ENCODE measurements around the gene DUSP5. TPM values are rescaled to one million over a fixed set of nuclear protein-coding genes. Genes with fewer than 3 reads are reported as not detected.
"Not testable (repeated sequence)": the region's sequence is repeated elsewhere in the genome, so short reads cannot be mapped to it uniquely, and the experiment has no call there.

Gene DUSP5
- total RNA-seq, 1 donor from 2014 or later, result 7.1 TPM

- intact Hi-C loops (cut with micrococcal nuclease), result no loop called here
- DNase-seq (no peak), ATAC-seq (no peak)
These were observed 13.0 kb downstream of the DUSP5 start for GRCh38 chr10:110510730-110511129.

- ATAC-seq, result no peak
- intact Hi-C loops (cut with micrococcal nuclease), result no loop called here
- no peak for DNase-seq
These were observed 14.2 kb downstream of the DUSP5 start for GRCh38 chr10:110511734-110512449.

- ATAC-seq (no peak), DNase-seq (no peak)
- intact Hi-C loops (cut with micrococcal nuclease), result no loop called here
These were observed 14.9 kb downstream of the DUSP5 start for GRCh38 chr10:110512461-110513187.

- ATAC-seq (no peak), DNase-seq (no peak)
These were observed 16.2 kb downstream of the DUSP5 start for GRCh38 chr10:110513949-110514348.

GRCh38 chr10:110514848-110515247 is 17.1 kb downstream of the DUSP5 start:
- no peak for DNase-seq

More at GRCh38 chr10:110513949-110514348, 16.2 kb downstream of the DUSP5 start:
- intact Hi-C loops (cut with micrococcal nuclease), result no loop called here

GRCh38 chr10:110516815-110517492 is 19.2 kb downstream of the DUSP5 start:
- ATAC-seq, result no peak
- DNase-seq, result no peak
- intact Hi-C loops (cut with micrococcal nuclease), result no loop called here

More at GRCh38 chr10:110514848-110515247, 17.1 kb downstream of the DUSP5 start:
- no peak for ATAC-seq
- intact Hi-C loops (cut with micrococcal nuclease), result no loop called here

GRCh38 chr10:110522365-110522988 is 24.8 kb downstream of the DUSP5 start:
- intact Hi-C loops (cut with micrococcal nuclease), result no loop called here
- ATAC-seq, result no peak
- DNase-seq, result no peak

GRCh38 chr10:110523736-110524135 is 26.0 kb downstream of the DUSP5 start:
- DNase-seq (no peak), ATAC-seq (no peak)
- intact Hi-C loops (cut with micrococcal nuclease), result no loop called here

- no peak for ATAC-seq
- intact Hi-C loops (cut with micrococcal nuclease), result no loop called here
- no peak for DNase-seq
These were observed 26.6 kb downstream of the DUSP5 start for GRCh38 chr10:110524179-110524858.

- DNase-seq (no peak), ATAC-seq (no peak)
- intact Hi-C loops (cut with micrococcal nuclease), result no loop called here
These were observed 27.1 kb downstream of the DUSP5 start for GRCh38 chr10:110524859-110525232.

GRCh38 chr10:110525349-110526260 is 27.9 kb downstream of the DUSP5 start:
- no peak for DNase-seq
- intact Hi-C loops (cut with micrococcal nuclease), result no loop called here
- no peak for ATAC-seq

GRCh38 chr10:110527731-110528171 is 30.0 kb downstream of the DUSP5 start:
- DNase-seq (no peak), ATAC-seq (no peak)
- intact Hi-C loops (cut with micrococcal nuclease), result no loop called here

GRCh38 chr10:110528224-110528996 is 30.7 kb downstream of the DUSP5 start:
- no peak for ATAC-seq
- intact Hi-C loops (cut with micrococcal nuclease), result no loop called here
- no peak for DNase-seq

GRCh38 chr10:110528997-110529524 is 31.4 kb downstream of the DUSP5 start:
- ATAC-seq; DNase-seq; intact Hi-C loops (cut with micrococcal nuclease): not testable (repeated sequence)

- no peak for ATAC-seq
- DNase-seq, result no peak
- intact Hi-C loops (cut with micrococcal nuclease), result no loop called here
These were observed 31.9 kb downstream of the DUSP5 start for GRCh38 chr10:110529596-110530011.

- ATAC-seq (peak; percentile 93), DNase-seq (peak; percentile 76)
- intact Hi-C loops (cut with micrococcal nuclease), result no loop called here
These were observed 32.6 kb downstream of the DUSP5 start for GRCh38 chr10:110530131-110530831.

Measured in left ventricle myocardium superior (tissue), 1 donor.